Measurements from ENCODE around the gene C12orf57. TPM values are rescaled to one million over a fixed set of nuclear protein-coding genes. Genes with fewer than 3 reads are reported as not detected.

Gene C12orf57
- total RNA-seq, 1 experiment from 2014 or later: 111 TPM

- H3K4me1 Mint-ChIP-seq (ENCODE audit: low read depth, unreplicated experiment): peaks cover 28% of the 10 kb centered on the region
Observed at GRCh38 chr12:6963016-6963731, 19.4 kb downstream of the C12orf57 start.

GRCh38 chr12:6963791-6964413 is 20.1 kb downstream of the C12orf57 start:
- H3K27ac Mint-ChIP-seq (ENCODE audit: unreplicated experiment): peak overlapping the region; percentile 93
- H3K36me3 Mint-ChIP-seq (ENCODE audit: insufficient read depth, unreplicated experiment): peaks cover 75% of the 10 kb centered on the region
- H3K4me3 Mint-ChIP-seq (ENCODE audit: unreplicated experiment): peak overlapping the region; percentile 81
- H3K36me3 ChIP-seq (ENCODE audit: control insufficient read depth, insufficient read depth, low read length): peaks cover 19% of the 10 kb centered on the region
- H3K27me3 Mint-ChIP-seq (ENCODE audit: insufficient read depth, unreplicated experiment): no peaks in the 10 kb centered on the region
- no peaks in the 10 kb centered on the region for H3K9me3 Mint-ChIP-seq (ENCODE audit: unreplicated experiment)
- H3K27me3 ChIP-seq (replicated peaks; ENCODE audit: control insufficient read depth, insufficient read depth, low read length): no peaks in the 10 kb centered on the region
- peaks cover 32% of the 10 kb centered on the region for H3K4me1 Mint-ChIP-seq (ENCODE audit: low read depth, unreplicated experiment)
- ChIA-PET POLR2A (interaction anchor here (0.9 to 9.3 kb wide), 5 partner anchors 12 to 111 kb away, joined by 3 to 237 read pairs (median 5); partner anchors contain the start of genes C12orf57 and RNU7-1), CTCF (interaction anchor here (0.6 to 8.6 kb wide), 15 partner anchors 12 to 250 kb away, joined by 3 to 241 read pairs (median 4); partner anchors contain the start of genes C12orf57, C1RL, CDCA3 and RNU7-1)
- peak overlapping the region; percentile 64 for H3K4me3 ChIP-seq (ENCODE audit: low read depth, low read length)
- H3K9me3 ChIP-seq: no peaks in the 10 kb centered on the region
- no peak for TF ChIP-seq CTCF (IDR thresholded peaks at IDR 0.05; ENCODE audit: insufficient read depth in 1 of 2, low read depth in 1 of 2, low read length in 1 of 2, severe bottlenecking in 1 of 2, unreplicated experiment in 1 of 2)
- H3K4me1 ChIP-seq: peaks cover 39% of the 10 kb centered on the region
- no TSS peak for BruUV-seq (replicated peaks)
- DNase-seq: peak in 1 of 2 experiments; percentile 63
- intact Hi-C loops (cut with micrococcal nuclease; ENCODE audit: unreplicated experiment): loop anchor here (1.0 to 5.0 kb wide), 3 partner anchors 73 to 145 kb away; partner anchors contain the start of genes C1R and C1RL

More at GRCh38 chr12:6963016-6963731, 19.4 kb downstream of the C12orf57 start:
- Mint-ChIP-seq H3K27ac (ENCODE audit: unreplicated experiment) (peak overlapping the region; percentile 93), H3K36me3 (ENCODE audit: insufficient read depth, unreplicated experiment) (peaks cover 67% of the 10 kb centered on the region), H3K9me3 (ENCODE audit: unreplicated experiment) (no peaks in the 10 kb centered on the region), H3K27me3 (ENCODE audit: insufficient read depth, unreplicated experiment) (no peaks in the 10 kb centered on the region), H3K4me3 (ENCODE audit: unreplicated experiment) (peak overlapping the region; percentile 81)
- Histone ChIP-seq H3K4me3 (ENCODE audit: low read depth, low read length) (peak overlapping the region; percentile 64), H3K9me3 (no peaks in the 10 kb centered on the region), H3K4me1 (peaks cover 35% of the 10 kb centered on the region), H3K36me3 (ENCODE audit: control insufficient read depth, insufficient read depth, low read length) (peaks cover 13% of the 10 kb centered on the region), H3K27me3 (replicated peaks; ENCODE audit: control insufficient read depth, insufficient read depth, low read length) (no peaks in the 10 kb centered on the region)
- POLR2A ChIA-PET: interaction anchor here (0.6 to 9.3 kb wide), 9 partner anchors 12 to 906 kb away, joined by 3 to 237 read pairs (median 5); partner anchors contain the start of genes C12orf57, LPCAT3, RNU7-1 and SPSB2
- intact Hi-C loops (cut with micrococcal nuclease; ENCODE audit: unreplicated experiment): loop anchor here (1.0 to 5.0 kb wide), 3 partner anchors 72 to 146 kb away; partner anchors contain the start of genes C1R and C1RL
- DNase-seq: peak; percentile 99
- no TSS peak for BruUV-seq (replicated peaks)
- peak in 1 of 2 experiments; percentile 33 for TF ChIP-seq CTCF (IDR thresholded peaks at IDR 0.05; ENCODE audit: insufficient read depth in 1 of 2, low read depth in 1 of 2, low read length in 1 of 2, severe bottlenecking in 1 of 2, unreplicated experiment in 1 of 2)
- CTCF ChIA-PET: interaction anchor here (0.8 to 8.6 kb wide), 11 partner anchors 11 to 145 kb away, joined by 3 to 241 read pairs (median 7); partner anchors contain the start of genes C12orf57, C1RL, LPCAT3 and RNU7-1

GRCh38 chr12:6964605-6965025 is 20.8 kb downstream of the C12orf57 start:
- no peaks in the 10 kb centered on the region for H3K9me3 Mint-ChIP-seq (ENCODE audit: unreplicated experiment)
- no peak for DNase-seq
- H3K36me3 ChIP-seq (ENCODE audit: control insufficient read depth, insufficient read depth, low read length): peaks cover 19% of the 10 kb centered on the region
- no peaks in the 10 kb centered on the region for H3K27me3 Mint-ChIP-seq (ENCODE audit: insufficient read depth, unreplicated experiment)
- no peaks in the 10 kb centered on the region for H3K9me3 ChIP-seq
- peaks cover 37% of the 10 kb centered on the region for H3K4me1 Mint-ChIP-seq (ENCODE audit: low read depth, unreplicated experiment)
- ChIA-PET CTCF (interaction anchor here (0.5 to 8.6 kb wide), 19 partner anchors 12 to 431 kb away, joined by 3 to 241 read pairs (median 4); partner anchors contain the start of genes C12orf57, C1RL, CDCA3 and GAPDH), POLR2A (interaction anchor here (1.1 to 9.3 kb wide), 4 partner anchors 11 to 112 kb away, joined by 3 to 237 read pairs (median 7); partner anchors contain the start of genes C12orf57 and RNU7-1)
- H3K4me3 Mint-ChIP-seq (ENCODE audit: unreplicated experiment): peak overlapping the region; percentile 81
- H3K4me3 ChIP-seq (ENCODE audit: low read depth, low read length): peak overlapping the region; percentile 64
- peak overlapping the region; percentile 93 for H3K27ac Mint-ChIP-seq (ENCODE audit: unreplicated experiment)
- peaks cover 39% of the 10 kb centered on the region for H3K4me1 ChIP-seq
- TF ChIP-seq CTCF (IDR thresholded peaks at IDR 0.05; ENCODE audit: insufficient read depth in 1 of 2, low read depth in 1 of 2, low read length in 1 of 2, severe bottlenecking in 1 of 2, unreplicated experiment in 1 of 2): no peak
- no peaks in the 10 kb centered on the region for H3K27me3 ChIP-seq (replicated peaks; ENCODE audit: control insufficient read depth, insufficient read depth, low read length)
- BruUV-seq (replicated peaks): no TSS peak
- intact Hi-C loops (cut with micrococcal nuclease; ENCODE audit: unreplicated experiment): loop anchor here (5.0 kb wide), 1 partner anchor 128 kb away; the partner anchor contains the start of gene C1R
- H3K36me3 Mint-ChIP-seq (ENCODE audit: insufficient read depth, unreplicated experiment): peaks cover 82% of the 10 kb centered on the region

Data from Caco-2 (cell line).